ENCODE measurements around the gene CLEC3B.

- TF ChIP-seq CTCF (conservative IDR thresholded peaks at IDR 0.05; ENCODE audit: low read length) (no peak), EZH2phosphoT487 (IDR thresholded peaks at IDR 0.05; ENCODE audit: borderline replicate concordance) (no peak)
These were observed 34.2 kb downstream of the CLEC3B start for GRCh38 chr3:45060165-45060892.

Data from Loucy (cell line).